Measurements from ENCODE around the gene ACOT7. TPM values are rescaled to one million over a fixed set of nuclear protein-coding genes. Genes with fewer than 3 reads are reported as not detected.

The ACOT7 gene
- total RNA-seq, 1 experiment from 2014 or later = 70.2 TPM

- DNase-seq = no peak
- H3K36me3 ChIP-seq (ENCODE audit: low read depth) = no peaks in the 10 kb centered on the region
- H3K9me2 ChIP-seq (ENCODE audit: insufficient read depth) = no peaks in the 10 kb centered on the region
- peak overlapping the region; percentile 46; the same call in 1 of the 2 replicates for H3K4me2 ChIP-seq
- BruUV-seq (replicated peaks) = no TSS peak
- POLR2A ChIA-PET (ENCODE audit: unreplicated experiment) = no interaction called here
- H3K9me3 ChIP-seq (ENCODE audit: insufficient read depth, low read depth) = no peaks in the 10 kb centered on the region
- no peak for TF ChIP-seq CTCF (conservative IDR thresholded peaks at IDR 0.05)
- TF ChIP-seq EZH2 (IDR thresholded peaks at IDR 0.05; ENCODE audit: low read depth) = no peak
- peaks cover 32% of the 10 kb centered on the region for H3F3A ChIP-seq (ENCODE audit: insufficient read depth, low read depth)
- peak overlapping the region; percentile 98 for H3K27ac ChIP-seq
- H3K27me3 ChIP-seq (ENCODE audit: insufficient read depth, low read depth) = no peaks in the 10 kb centered on the region
- H3K4me3 ChIP-seq = no peak overlapping the region
- H2AFZ ChIP-seq = no peak overlapping the region
- no peaks in the 10 kb centered on the region for H3K79me2 ChIP-seq (ENCODE audit: low read depth)
- intact Hi-C loops (cut with micrococcal nuclease; ENCODE audit: unreplicated experiment) = no loop called here
- no peaks in the 10 kb centered on the region for H4K20me1 ChIP-seq (ENCODE audit: insufficient read depth)
- CTCF ChIA-PET = no interaction called here
- peaks cover 49% of the 10 kb centered on the region for H3K4me1 ChIP-seq (replicated peaks; ENCODE audit: insufficient read depth)
These were observed 175.0 kb downstream of the ACOT7 start for GRCh38 chr1:6218375-6219164.

Small RNAs within 50 kb of the gene (microRNA-seq; reads per million reads assigned to microRNA genes)
- gene MIR4252 (ENCODE audit: borderline number of aligned reads, borderline replicate concordance) = not detected

Other genes with a start within 250 kb of the ACOT7 start
- gene CHD5, start 213.4 kb downstream of the ACOT7 start, total RNA-seq (2021) = 0.50 and 0.63 TPM in 2 replicates
- 408 and 447 TPM in 2 replicates for gene RPL22, start 194.2 kb downstream of the ACOT7 start, total RNA-seq (2021)
- 49.3 and 53.1 TPM in 2 replicates for gene RNF207, start 187.6 kb downstream of the ACOT7 start, total RNA-seq (2021)
- 43.9 and 44.3 TPM in 2 replicates for gene ICMT, start 157.8 kb downstream of the ACOT7 start, total RNA-seq (2021)
- not detected in 2 replicates for gene HES3, start 149.6 kb downstream of the ACOT7 start, total RNA-seq (2021)
- gene GPR153, start 132.7 kb downstream of the ACOT7 start, total RNA-seq (2021) = 7.9 and 8.0 TPM in 2 replicates
- 2.1 and 4.2 TPM in 2 replicates for gene HES2, start 26.2 kb upstream of the ACOT7 start, total RNA-seq (2021)
- 18.6 and 32.3 TPM in 2 replicates for gene ESPN, start 31.0 kb upstream of the ACOT7 start, total RNA-seq (2021)
- gene TNFRSF25, start 72.4 kb upstream of the ACOT7 start, total RNA-seq (2021) = 12.3 and 21.1 TPM in 2 replicates
- gene PLEKHG5, start 97.9 kb upstream of the ACOT7 start, total RNA-seq (2021) = 11.3 and 12.6 TPM in 2 replicates
- gene NOL9, start 160.7 kb upstream of the ACOT7 start, total RNA-seq (2021) = 17.6 and 28.4 TPM in 2 replicates
- not detected in 2 replicates for gene TAS1R1, start 161.5 kb upstream of the ACOT7 start, total RNA-seq (2021)
- 17.2 and 25.5 TPM in 2 replicates for gene ZBTB48, start 186.2 kb upstream of the ACOT7 start, total RNA-seq (2021)
- gene KLHL21, start 209.1 kb upstream of the ACOT7 start, total RNA-seq (2021) = 20.6 and 24.4 TPM in 2 replicates
- 18.2 and 20.9 TPM in 2 replicates for gene PHF13, start 220.0 kb upstream of the ACOT7 start, total RNA-seq (2021)
- 14.6 and 18.7 TPM in 2 replicates for gene THAP3, start 231.1 kb upstream of the ACOT7 start, total RNA-seq (2021)